Measurements from ENCODE around the gene CACUL1.
"Not testable (repeated sequence)": the region's sequence is repeated elsewhere in the genome, so short reads cannot be mapped to it uniquely, and the experiment has no call there.

The CACUL1 gene

GRCh38 chr10:118689070-118689858, 65.5 kb downstream of the CACUL1 start:
- FAIRE-seq, result no peak
- no peak for DNase-seq (ENCODE audit: low spot score)

GRCh38 chr10:118687472-118687871, 67.3 kb downstream of the CACUL1 start:
- FAIRE-seq, result no peak
- no peak for DNase-seq (ENCODE audit: low spot score)

- no peak for DNase-seq (ENCODE audit: low spot score)
- no peak for FAIRE-seq
These were observed 72.2 kb downstream of the CACUL1 start for GRCh38 chr10:118682533-118682932.

GRCh38 chr10:118680197-118680596, 74.6 kb downstream of the CACUL1 start:
- DNase-seq (ENCODE audit: low spot score), result no peak
- FAIRE-seq, result no peak

GRCh38 chr10:118674226-118674919, 80.4 kb downstream of the CACUL1 start:
- FAIRE-seq (no peak), DNase-seq (ENCODE audit: low spot score) (no peak)

- FAIRE-seq, result no peak
- DNase-seq (ENCODE audit: low spot score), result no peak
These were observed 81.7 kb downstream of the CACUL1 start for GRCh38 chr10:118672766-118673715.

- no peak for FAIRE-seq
- DNase-seq (ENCODE audit: low spot score), result no peak
These were observed 82.6 kb downstream of the CACUL1 start for GRCh38 chr10:118672153-118672552.

- FAIRE-seq; DNase-seq (ENCODE audit: low spot score): not testable (repeated sequence)
These were observed 83.5 kb downstream of the CACUL1 start for GRCh38 chr10:118671221-118671620.

- FAIRE-seq (no peak), DNase-seq (ENCODE audit: low spot score) (no peak)
These were observed 84.2 kb downstream of the CACUL1 start for GRCh38 chr10:118670472-118671124.

GRCh38 chr10:118669835-118670234, 84.9 kb downstream of the CACUL1 start:
- FAIRE-seq (no peak), DNase-seq (ENCODE audit: low spot score) (no peak)

GRCh38 chr10:118669020-118669791, 85.6 kb downstream of the CACUL1 start:
- FAIRE-seq (no peak), DNase-seq (ENCODE audit: low spot score) (no peak)

- DNase-seq (ENCODE audit: low spot score) (no peak), FAIRE-seq (no peak)
These were observed 86.4 kb downstream of the CACUL1 start for GRCh38 chr10:118668228-118668952.

GRCh38 chr10:118667732-118668131, 87.0 kb downstream of the CACUL1 start:
- DNase-seq (ENCODE audit: low spot score) (no peak), FAIRE-seq (no peak)

GRCh38 chr10:118666350-118666749, 88.4 kb downstream of the CACUL1 start:
- DNase-seq (ENCODE audit: low spot score) (no peak), FAIRE-seq (no peak)

- FAIRE-seq (no peak), DNase-seq (ENCODE audit: low spot score) (no peak)
These were observed 90.4 kb downstream of the CACUL1 start for GRCh38 chr10:118664321-118664720.

- FAIRE-seq (no peak), DNase-seq (ENCODE audit: low spot score) (no peak)
These were observed 91.6 kb downstream of the CACUL1 start for GRCh38 chr10:118663176-118663575.

- DNase-seq (ENCODE audit: low spot score) (no peak), FAIRE-seq (peak; percentile 63)
These were observed 92.3 kb downstream of the CACUL1 start for GRCh38 chr10:118662228-118663035.

GRCh38 chr10:118658762-118659161, 96.0 kb downstream of the CACUL1 start:
- no peak for DNase-seq (ENCODE audit: low spot score)
- FAIRE-seq, result no peak

- DNase-seq (ENCODE audit: low spot score); FAIRE-seq: not testable (repeated sequence)
These were observed 96.6 kb downstream of the CACUL1 start for GRCh38 chr10:118658168-118658567.
